ENCODE data around the gene ABCB8. TPM values are rescaled to one million over a fixed set of nuclear protein-coding genes. Genes with fewer than 3 reads are reported as not detected.

The ABCB8 gene
- total and polyA plus RNA-seq, 2 of the 8 experiments (the other 6 are each of a cell fraction or from before 2014, with no cell fraction given), result 17.7 to 27.0 TPM

GRCh38 chr7:151091988-151092387 lies 63.7 kb downstream of the ABCB8 start:
- Histone ChIP-seq H2BK15ac (ENCODE audit: low read length) (no peak overlapping the region), H2BK20ac (ENCODE audit: low read length) (no peak overlapping the region), H2BK12ac (ENCODE audit: low read depth, low read length) (no peak overlapping the region), H3K4ac (replicated peaks; ENCODE audit: insufficient read length, low read depth, low read length) (no peak overlapping the region), H3K9ac (replicated peaks in 1 of 4; ENCODE audit: extremely low read depth in 1 of 4, low read depth in 3 of 4, low read length in 3 of 4) (no peak overlapping the region), H4K20me1 (replicated peaks in 1 of 2; ENCODE audit: control insufficient read depth in 1 of 2, insufficient read depth in 2 of 2, low read length in 2 of 2) (peaks cover 48 to 65% of the 10 kb centered on the region in 2 experiments), H4K91ac (replicated peaks; ENCODE audit: insufficient read length, low read length) (no peak overlapping the region), H2BK120ac (replicated peaks; ENCODE audit: low read depth, low read length) (no peak overlapping the region), H4K8ac (ENCODE audit: extremely low read depth, insufficient read depth, low read length) (no peak overlapping the region), H3K4me3 (ENCODE audit: extremely low read depth in 1 of 4, insufficient read depth in 2 of 4, low read depth in 3 of 4, low read length in 4 of 4) (no peak overlapping the region), H3K79me1 (ENCODE audit: low read depth, low read length) (peaks cover 18% of the 10 kb centered on the region; the same call in 1 of the 2 replicates), H3K18ac (ENCODE audit: extremely low read depth, low read length) (no peak overlapping the region), H3K27me3 (replicated peaks in 1 of 4; ENCODE audit: control insufficient read depth in 3 of 4, extremely low read depth in 1 of 4, insufficient read depth in 3 of 4, low read length in 3 of 4) (peaks cover 0 to 20% (median 8%) of the 10 kb centered on the region in 4 experiments; a peak in 6 of 7 replicates), H2BK5ac (ENCODE audit: low read depth, low read length) (0 out of 2 replicates have a peak overlapping the region, but pooled peaks have one; percentile 8), H3K36me3 (ENCODE audit: control insufficient read depth in 2 of 4, insufficient read depth in 4 of 4, low read length in 3 of 4) (no peaks in the 10 kb centered on the region), H3K4me1 (replicated peaks in 1 of 4; ENCODE audit: control insufficient read depth in 3 of 4, insufficient read depth in 4 of 4, low read length in 3 of 4) (peaks cover 3 to 30% (median 20%) of the 10 kb centered on the region in 4 experiments), H3K56ac (replicated peaks; ENCODE audit: insufficient read length, low read depth, low read length) (no peak overlapping the region), H3K14ac (ENCODE audit: insufficient read length) (no peak overlapping the region), H3K23ac (ENCODE audit: insufficient read length) (no peak overlapping the region), H3K9me3 (ENCODE audit: insufficient read depth in 2 of 2, low read depth in 1 of 2, low read length in 1 of 2) (no peaks in the 10 kb centered on the region), H3K23me2 (ENCODE audit: low read depth, low read length) (peaks cover 9% of the 10 kb centered on the region; the same call in 1 of the 2 replicates), H2AK5ac (ENCODE audit: low read depth, low read length) (no peak overlapping the region), H3K4me2 (ENCODE audit: insufficient read depth in 1 of 2, low read depth in 2 of 2, low read length in 2 of 2) (no peak overlapping the region), H4K5ac (ENCODE audit: insufficient read length, low read depth, low read length) (no peak overlapping the region), H3K27ac (ENCODE audit: low read depth, low read length) (no peak overlapping the region), H2AFZ (ENCODE audit: low read length) (no peak overlapping the region), H3K79me2 (ENCODE audit: control insufficient read depth in 1 of 2, insufficient read depth in 2 of 2, low read length in 2 of 2) (peaks cover 11 to 82% of the 10 kb centered on the region in 2 experiments; a peak in 3 of 4 replicates)
- CTCF ChIA-PET (ENCODE audit: partially characterized antibody), result interaction anchor here (0.6 to 15.1 kb wide), 14 partner anchors 15 to 183 kb away, joined by 3 to 448 read pairs (median 4); no protein-coding TSS in a partner anchor
- FAIRE-seq (no peak), DNase-seq (ENCODE audit: low read depth in 1 of 2, low spot score in 2 of 2) (no peak)
- WGBS, 2 experiments (ENCODE audit: extremely low coverage in 1 of 2, insufficient coverage in 1 of 2, insufficient read length in 1 of 2, insufficient replicate concordance in 2 of 2, low coverage in 1 of 2, low lambda C conversion rate in 2 of 2, missing lambda C conversion rate in 1 of 2), result 94% methylated on average over 14 of the region's 14 CpGs; no CpG with 5 or more reads in 1 of the 2 experiments
- POLR2A ChIA-PET (ENCODE audit: partially characterized antibody), result no interaction called here
- TF ChIP-seq BRCA1 (IDR thresholded peaks at IDR 0.05; ENCODE audit: low read depth, low read length) (no peak), GTF2F1 (IDR thresholded peaks at IDR 0.05; ENCODE audit: borderline replicate concordance, low read depth, low read length) (no peak)
- TF ChIP-seq, protein P1, sequence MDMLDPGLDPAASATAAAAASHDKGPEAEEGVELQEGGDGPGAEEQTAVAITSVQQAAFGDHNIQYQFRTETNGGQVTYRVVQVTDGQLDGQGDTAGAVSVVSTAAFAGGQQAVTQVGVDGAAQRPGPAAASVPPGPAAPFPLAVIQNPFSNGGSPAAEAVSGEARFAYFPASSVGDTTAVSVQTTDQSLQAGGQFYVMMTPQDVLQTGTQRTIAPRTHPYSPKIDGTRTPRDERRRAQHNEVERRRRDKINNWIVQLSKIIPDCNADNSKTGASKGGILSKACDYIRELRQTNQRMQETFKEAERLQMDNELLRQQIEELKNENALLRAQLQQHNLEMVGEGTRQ (IDR thresholded peaks at IDR 0.05; ENCODE audit: low read length), result no peak
